GM20431 (cell line): ENCODE data around the gene INPP5J.
"Not testable (repeated sequence)": the region's sequence is repeated elsewhere in the genome, so short reads cannot be mapped to it uniquely, and the experiment has no call there.

Experiments
- in situ Hi-C: fragments of 300-500 bp; cut with MseI, MboI; formaldehyde crosslinking; loops from one replicate; pipeline ENCODE4 v1.15.0; 2020; ENCODE audit warnings: low sequenced_read_pairs; ENCODE audit not compliant: unreplicated experiment

The INPP5J gene

DNA sequence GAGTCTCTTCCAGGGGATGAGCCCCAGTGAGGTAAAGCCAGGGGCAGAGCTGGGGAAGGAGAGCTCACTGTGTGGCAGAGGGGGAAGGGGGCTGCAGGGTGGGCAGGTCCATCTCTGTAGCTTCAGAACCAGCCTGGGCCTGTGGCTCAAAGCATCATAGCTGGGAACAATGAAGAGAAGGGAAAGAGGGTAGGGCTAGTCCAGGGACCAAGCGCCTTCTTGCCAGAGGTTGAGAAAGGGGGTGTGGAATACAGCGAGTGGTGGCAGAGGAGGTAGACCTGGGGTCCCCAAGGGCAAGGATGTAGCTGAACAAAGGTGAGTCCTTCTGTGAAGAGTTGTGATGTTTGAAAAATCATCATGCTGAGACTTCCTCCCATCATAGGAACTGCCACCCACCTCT is 18.8 kb downstream of the INPP5J start:
- in situ Hi-C loops, result no loop called here

DNA sequence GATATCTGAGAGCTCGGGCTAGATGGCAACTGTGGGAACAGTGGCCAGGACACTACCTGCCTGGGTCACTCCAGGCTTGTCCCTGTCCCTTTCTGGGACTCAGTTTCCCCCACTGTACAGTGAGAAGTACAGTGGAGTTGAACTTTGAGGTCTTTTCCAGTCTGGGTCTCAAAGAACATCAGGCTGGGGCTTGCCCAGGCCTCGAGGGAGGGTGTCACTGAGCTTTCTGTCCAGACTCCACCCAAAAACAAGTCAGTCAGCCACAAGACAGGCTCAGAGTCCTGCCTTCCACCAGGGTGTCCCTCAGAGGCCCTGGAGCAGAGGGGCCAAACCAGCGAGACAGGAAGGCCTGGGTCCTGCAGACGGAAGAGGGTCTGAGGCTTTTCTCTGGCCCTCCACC is 19.5 kb downstream of the INPP5J start:
- in situ Hi-C loops, result no loop called here

GRCh38 chr22:31143038-31143437 is 20.3 kb downstream of the INPP5J start:
- in situ Hi-C loops, result no loop called here

DNA sequence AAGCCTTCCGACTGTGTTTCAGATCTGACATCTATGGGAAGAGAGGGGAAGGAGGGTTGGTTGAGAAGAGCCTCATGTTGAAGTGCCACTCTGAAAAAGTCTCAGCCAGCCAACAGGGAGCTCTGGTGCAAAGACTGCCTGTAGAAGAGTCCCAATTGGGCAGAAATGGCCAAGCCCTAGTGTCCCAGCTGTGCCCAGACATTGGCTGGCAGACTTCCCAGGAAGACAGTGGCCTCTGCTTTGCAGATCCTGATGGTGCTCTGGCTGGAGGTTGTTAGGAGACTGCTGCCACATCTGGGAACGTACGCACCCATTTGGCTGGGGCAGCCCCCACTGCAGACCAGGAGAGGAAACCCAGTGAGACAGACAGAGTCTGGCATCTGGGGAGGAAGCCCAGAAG is 20.8 kb downstream of the INPP5J start:
- in situ Hi-C loops, result no loop called here

DNA sequence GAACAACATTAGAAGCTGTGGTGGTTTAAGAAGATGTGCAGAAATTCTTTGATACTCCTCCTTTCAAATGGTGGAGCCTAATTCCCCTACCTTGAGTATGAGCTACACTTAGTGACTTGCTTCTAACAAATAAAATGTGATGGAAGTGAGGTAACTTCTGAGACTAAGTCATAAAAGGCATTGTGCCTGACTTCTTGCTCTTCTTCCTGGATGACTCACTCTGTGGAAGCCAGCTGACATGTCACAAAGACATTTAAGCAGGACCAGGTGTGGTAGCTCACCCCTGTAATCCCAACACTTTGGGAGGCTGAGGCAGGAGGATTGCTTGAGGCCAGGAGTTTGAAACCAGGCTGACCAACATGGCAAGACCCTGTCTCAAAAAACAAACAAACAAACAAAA is 21.5 kb downstream of the INPP5J start:
- in situ Hi-C loops, result no loop called here

GRCh38 chr22:31148488-31148887 is 25.7 kb downstream of the INPP5J start:
- in situ Hi-C loops, result no loop called here

- in situ Hi-C loops, result no loop called here
These were observed 26.3 kb downstream of the INPP5J start for GRCh38 chr22:31148953-31149627.

- in situ Hi-C loops, result no loop called here
These were observed 27.8 kb downstream of the INPP5J start for GRCh38 chr22:31150615-31151014.

GRCh38 chr22:31151872-31152271 is 29.1 kb downstream of the INPP5J start:
- in situ Hi-C loops, result no loop called here

DNA sequence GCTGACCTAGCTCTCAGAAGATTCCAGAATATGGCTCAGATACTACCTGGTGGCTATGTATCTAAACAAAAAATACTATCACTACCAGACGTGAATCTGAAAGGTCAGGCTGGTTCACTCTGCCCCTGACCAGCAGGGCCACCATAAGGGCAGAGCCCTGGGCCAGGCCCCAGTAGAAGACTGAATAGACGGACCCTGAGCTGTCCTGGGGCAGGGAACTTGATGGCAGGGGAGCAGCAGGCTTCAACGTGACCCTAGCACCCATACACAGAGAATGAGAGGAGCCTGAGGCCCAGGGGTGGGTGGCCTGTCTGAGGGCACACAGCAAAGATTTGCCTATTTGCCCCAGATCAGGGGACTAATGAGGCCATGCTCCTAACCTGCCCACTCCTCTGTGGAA is 30.6 kb downstream of the INPP5J start:
- in situ Hi-C loops, result no loop called here

DNA sequence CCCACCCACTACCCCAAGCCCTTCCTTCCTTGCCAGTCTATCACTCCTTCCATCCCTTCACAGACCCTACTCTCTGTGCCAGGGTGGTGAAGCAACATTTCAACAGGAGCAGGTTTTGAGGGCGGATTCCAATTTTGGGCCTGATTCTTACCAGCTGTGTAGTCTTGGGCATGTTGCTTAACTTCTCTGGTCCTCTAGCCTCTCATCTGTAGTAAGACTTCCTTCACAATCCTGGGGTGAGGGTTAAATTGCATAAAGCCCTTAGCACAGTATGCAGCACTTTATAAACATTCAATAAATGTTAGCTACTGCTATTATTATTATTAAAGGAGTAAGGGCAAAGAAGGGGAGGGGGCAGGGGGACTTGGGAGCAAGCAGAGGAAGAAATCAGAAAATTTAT is 32.2 kb downstream of the INPP5J start:
- in situ Hi-C loops, result no loop called here

DNA sequence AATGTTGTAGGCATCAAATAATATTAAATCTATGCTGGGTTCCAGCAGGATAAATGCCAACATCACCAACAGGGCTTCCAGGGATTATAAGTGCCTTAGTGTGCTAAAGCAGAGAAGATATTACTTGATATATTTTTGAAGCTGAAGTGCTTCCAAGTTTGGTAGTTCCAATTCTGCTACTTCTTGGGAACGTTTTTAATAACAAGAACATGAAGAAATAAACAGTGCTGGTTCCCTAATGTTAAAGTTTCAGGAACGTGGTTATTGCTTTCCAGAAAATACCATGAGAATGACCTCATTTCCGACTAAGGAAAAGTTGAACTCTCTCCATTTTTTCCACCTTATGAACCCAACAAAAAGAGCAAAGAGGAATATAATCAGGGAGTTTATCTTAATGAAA is 32.7 kb downstream of the INPP5J start:
- in situ Hi-C loops, result no loop called here

DNA sequence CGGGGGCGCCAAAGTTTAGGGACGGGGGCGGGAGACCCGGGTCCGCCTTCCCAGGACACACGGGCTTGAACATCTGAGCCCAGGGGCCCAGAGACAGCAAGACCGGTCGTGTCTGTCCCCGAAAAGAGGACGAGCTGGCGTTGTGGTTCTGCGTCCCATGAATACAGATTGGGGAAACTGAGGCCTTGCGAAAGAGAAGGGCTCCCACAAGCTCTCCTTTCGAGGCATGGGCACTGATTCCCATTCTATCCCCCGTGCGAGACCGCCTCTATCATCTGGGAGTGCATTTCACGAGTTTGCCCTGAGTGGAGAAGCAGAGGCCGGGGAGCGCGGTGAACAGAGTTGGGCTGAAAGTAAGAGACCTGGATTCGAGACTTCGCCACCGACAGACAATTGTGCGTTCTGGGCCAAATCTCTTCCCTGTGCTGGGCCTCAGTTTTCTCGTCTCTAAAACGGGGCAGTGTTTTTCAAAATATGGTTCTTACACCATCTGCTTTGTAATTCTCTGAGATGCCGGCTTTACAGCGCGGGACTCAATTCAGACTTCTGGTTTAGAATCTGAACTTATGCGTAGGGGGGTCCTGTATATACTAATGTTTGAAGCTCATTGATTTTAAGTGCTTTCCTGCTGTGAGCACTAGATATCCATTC is 37.7 kb downstream of the INPP5J start:
- in situ Hi-C loops, result no loop called here

DNA sequence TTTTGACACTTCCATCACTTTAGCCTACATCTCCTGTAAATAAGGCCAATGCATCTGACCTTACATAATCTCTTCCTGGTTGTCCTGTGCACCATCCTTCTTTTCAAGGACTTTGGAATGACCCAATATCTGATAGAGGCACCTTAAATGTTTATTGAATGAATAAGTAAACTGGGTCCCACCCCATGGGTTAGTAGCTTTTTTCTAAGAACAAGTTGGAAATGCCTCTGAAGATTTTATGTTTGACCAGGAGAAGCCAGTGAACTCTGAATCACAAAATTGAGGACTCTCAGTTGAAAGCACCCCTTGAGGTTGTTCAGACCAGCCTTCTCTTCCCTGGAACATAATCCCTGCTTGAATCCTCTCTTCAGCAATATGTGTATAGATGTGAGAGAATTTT is 38.6 kb downstream of the INPP5J start:
- in situ Hi-C loops, result no loop called here

DNA sequence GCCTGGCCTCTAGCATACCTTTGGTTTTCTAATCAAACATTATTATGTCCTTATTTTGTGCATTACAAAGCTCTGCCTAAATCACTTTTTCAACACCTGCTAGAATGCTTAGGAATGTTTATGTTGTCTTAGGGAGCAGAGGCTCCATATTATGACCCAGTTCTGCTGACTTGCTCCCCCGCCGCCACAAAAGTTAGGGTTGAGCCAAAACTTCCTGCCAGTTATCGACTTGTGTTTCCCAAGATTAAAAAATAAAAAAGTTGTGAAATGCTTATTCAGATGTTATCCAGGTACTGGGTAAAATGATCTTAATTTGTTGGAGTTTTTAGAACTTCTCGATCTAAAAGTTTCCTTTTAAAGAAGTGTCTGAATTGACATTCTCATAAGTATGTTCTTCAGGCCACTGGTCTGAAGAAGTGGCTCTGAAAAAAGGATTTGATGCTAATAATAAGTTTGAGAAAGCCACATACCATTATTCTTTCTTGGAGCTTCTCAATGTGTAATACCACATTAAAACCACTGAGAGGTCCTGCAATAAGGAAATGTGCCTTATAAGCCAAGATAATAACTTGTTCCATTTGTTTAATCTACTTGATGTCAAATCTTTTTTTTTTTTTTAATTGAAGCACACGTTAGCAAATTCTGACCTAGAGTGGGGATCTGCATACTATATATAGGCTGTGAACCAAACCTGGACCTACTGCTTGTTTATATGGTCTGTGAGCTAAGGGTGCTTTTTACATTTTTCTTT is 39.4 kb downstream of the INPP5J start:
- in situ Hi-C loops, result no loop called here

- in situ Hi-C loops, result no loop called here
These were observed 48.2 kb downstream of the INPP5J start for GRCh38 chr22:31170971-31171370.

GRCh38 chr22:31171734-31172133 is 49.0 kb downstream of the INPP5J start:
- in situ Hi-C loops, result not testable (repeated sequence)

DNA sequence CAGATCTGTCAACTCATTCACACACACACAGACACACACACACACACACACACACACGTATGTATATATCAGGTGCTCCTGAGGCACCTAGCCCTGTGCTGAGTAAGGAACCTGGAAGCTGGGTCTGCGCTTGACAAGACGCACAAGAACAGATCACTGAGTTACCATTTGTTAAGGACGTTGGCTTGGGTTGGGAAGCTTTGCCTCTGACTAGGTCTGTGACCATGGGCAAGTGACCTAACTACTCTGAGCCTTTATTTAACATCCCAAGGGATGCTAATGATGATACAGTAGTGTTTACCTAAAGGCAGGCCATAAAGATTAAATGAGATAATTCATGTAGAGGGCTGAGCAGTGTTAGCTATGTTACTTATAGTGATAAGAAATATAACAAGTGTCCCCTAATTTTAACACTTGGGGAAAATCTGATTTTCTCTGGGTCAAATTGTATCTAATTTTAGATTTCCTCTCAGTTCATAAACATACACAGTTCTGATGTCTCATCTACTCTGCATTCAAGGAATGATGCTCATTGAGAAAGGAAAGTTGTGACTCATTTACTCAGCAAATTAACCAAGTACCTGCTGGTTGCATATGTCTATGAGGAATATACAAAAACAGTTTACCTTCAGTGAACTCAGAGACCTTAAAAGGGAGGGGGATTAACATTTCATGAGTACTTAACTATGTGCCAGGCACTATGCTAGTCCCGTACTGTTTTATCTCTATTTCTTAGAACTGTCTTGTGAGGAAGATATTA is 50.8 kb downstream of the INPP5J start:
- in situ Hi-C loops, result no loop called here

DNA sequence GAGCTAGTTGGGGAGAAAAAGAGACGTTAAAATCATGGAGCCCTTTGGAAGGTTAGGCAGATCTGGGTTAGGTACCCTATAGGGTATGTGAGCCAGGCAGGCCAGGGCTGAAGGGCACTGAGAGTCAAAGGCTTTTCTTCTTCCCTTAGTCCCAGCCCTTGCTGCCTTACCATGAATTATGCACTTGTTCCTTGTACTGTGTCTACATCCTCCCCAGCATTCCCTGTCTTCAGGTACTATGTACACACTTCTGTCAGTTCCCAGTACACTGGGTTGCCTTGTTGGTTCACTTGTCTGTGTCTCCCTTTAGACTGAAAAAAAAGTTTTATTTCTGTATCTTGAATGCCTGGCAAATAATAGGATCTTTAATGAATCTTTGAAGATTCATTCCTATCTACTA is 54.2 kb downstream of the INPP5J start:
- in situ Hi-C loops, result no loop called here

- in situ Hi-C loops, result no loop called here
These were observed 54.8 kb downstream of the INPP5J start for GRCh38 chr22:31177420-31178162.
